ENCODE results near the gene TMEM31. TPM values are rescaled to one million over a fixed set of nuclear protein-coding genes. Genes with fewer than 3 reads are reported as not detected.

TMEM31 gene
- total and polyA plus RNA-seq, 10 of the 15 experiments (the other 5 are each of a cell fraction or from before 2014, with no cell fraction given) = 0.18 TPM; not detected in 9

GRCh38 chrX:103747163-103747562 lies 36.5 kb downstream of the TMEM31 start:
- no peaks in the 10 kb centered on the region for H3K27me3 ChIP-seq (replicated peaks in 1 of 2; ENCODE audit: control insufficient read depth in 2 of 2, insufficient read depth in 2 of 2, low read length in 1 of 2)
- H3K27ac ChIP-seq (ENCODE audit: control insufficient read depth, insufficient read depth) = no peak overlapping the region
- POLR2A ChIA-PET = no interaction called here
- no peaks in the 10 kb centered on the region for H3K4me1 ChIP-seq (ENCODE audit: control insufficient read depth, insufficient read depth, low read length)
- TF ChIP-seq RELA (IDR thresholded peaks at IDR 0.05; ENCODE audit: borderline replicate concordance, partially characterized antibody) = no peak
- H3K79me2 ChIP-seq (ENCODE audit: control insufficient read depth, insufficient read depth, low read length) = no peaks in the 10 kb centered on the region
- RAD21 ChIA-PET (ENCODE audit: unreplicated experiment) = no interaction called here
- H3K36me3 ChIP-seq (ENCODE audit: control insufficient read depth in 2 of 2, insufficient read depth in 2 of 2, low read length in 1 of 2) = no peaks in the 10 kb centered on the region
- FAIRE-seq (no peak), ATAC-seq (no peak), DNase-seq (ENCODE audit: low read depth, low spot score) (no peak)
- no peaks in the 10 kb centered on the region for H4K20me1 ChIP-seq (ENCODE audit: control insufficient read depth, insufficient read depth)
- H3K4me3 ChIP-seq = no peak overlapping the region
- intact Hi-C loops (cut with micrococcal nuclease; ENCODE audit: unreplicated experiment) = no loop called here
- no peaks in the 10 kb centered on the region for H3K9me3 ChIP-seq (replicated peaks; ENCODE audit: control insufficient read depth, insufficient read depth, low read length)
- CTCF ChIA-PET = no interaction called here
- H2AFZ ChIP-seq (ENCODE audit: control insufficient read depth, low read depth, low read length) = no peak overlapping the region
- H3K9ac ChIP-seq (ENCODE audit: control insufficient read depth, insufficient read depth, low read length) = no peak overlapping the region
- BruUV-seq (replicated peaks) = no TSS peak
- SMC1A ChIA-PET (ENCODE audit: uncharacterized antibody, unreplicated experiment) = no interaction called here
- no peak overlapping the region for H3K4me2 ChIP-seq (ENCODE audit: control insufficient read depth, insufficient read depth)
- in situ Hi-C loops (cut with MboI) = no loop called here
- WGBS (ENCODE audit: insufficient coverage, insufficient replicate concordance, low lambda C conversion rate, missing lambda C conversion rate) = 6% methylated on average over 2 of the region's 2 CpGs

GRCh38 chrX:103754401-103754800 lies 43.7 kb downstream of the TMEM31 start:
- Histone ChIP-seq H3K9ac (ENCODE audit: control insufficient read depth, insufficient read depth, low read length) (no peak overlapping the region), H2AFZ (ENCODE audit: control insufficient read depth, low read depth, low read length) (no peak overlapping the region), H3K27me3 (replicated peaks in 1 of 2; ENCODE audit: control insufficient read depth in 2 of 2, insufficient read depth in 2 of 2, low read length in 1 of 2) (no peaks in the 10 kb centered on the region; a peak in 1 of 4 replicates), H3K9me3 (replicated peaks; ENCODE audit: control insufficient read depth, insufficient read depth, low read length) (no peaks in the 10 kb centered on the region), H3K4me1 (ENCODE audit: control insufficient read depth, insufficient read depth, low read length) (no peaks in the 10 kb centered on the region), H3K4me3 (no peak overlapping the region), H3K36me3 (ENCODE audit: control insufficient read depth in 2 of 2, insufficient read depth in 2 of 2, low read length in 1 of 2) (no peaks in the 10 kb centered on the region), H4K20me1 (ENCODE audit: control insufficient read depth, insufficient read depth) (no peaks in the 10 kb centered on the region), H3K4me2 (ENCODE audit: control insufficient read depth, insufficient read depth) (no peak overlapping the region), H3K27ac (ENCODE audit: control insufficient read depth, insufficient read depth) (no peak overlapping the region), H3K79me2 (ENCODE audit: control insufficient read depth, insufficient read depth, low read length) (no peaks in the 10 kb centered on the region)
- SMC1A ChIA-PET (ENCODE audit: uncharacterized antibody, unreplicated experiment) = no interaction called here
- CTCF ChIA-PET = no interaction called here
- POLR2A ChIA-PET = no interaction called here
- no peak for ATAC-seq
- no TSS peak for BruUV-seq (replicated peaks)
- RAD21 ChIA-PET (ENCODE audit: unreplicated experiment) = no interaction called here
- DNase-seq (ENCODE audit: low read depth, low spot score) = no peak
- no peak for TF ChIP-seq ZZZ3 (IDR thresholded peaks at IDR 0.05; ENCODE audit: control insufficient read depth, insufficient read length, low read depth)
- no peak for TF ChIP-seq CBX3 (IDR thresholded peaks at IDR 0.05; ENCODE audit: borderline replicate concordance, low read depth)
- TF ChIP-seq ASH2L (IDR thresholded peaks at IDR 0.05; ENCODE audit: borderline replicate concordance, low read depth) = no peak
- TF ChIP-seq POU2F2 (IDR thresholded peaks at IDR 0.05; ENCODE audit: borderline replicate concordance, low read depth, low read length) = no peak
- TF ChIP-seq IRF4 (IDR thresholded peaks at IDR 0.05; ENCODE audit: low read depth, low read length) = no peak
- no peak for TF ChIP-seq SIN3A (IDR thresholded peaks at IDR 0.05; ENCODE audit: low read depth, low read length)
- no peak for TF ChIP-seq SIX5 (IDR thresholded peaks at IDR 0.05; ENCODE audit: low read depth, low read length, severe bottlenecking)
- TF ChIP-seq IRF3 (IDR thresholded peaks at IDR 0.05) = no peak
- no peak for TF ChIP-seq MTA2 (IDR thresholded peaks at IDR 0.05; ENCODE audit: low read depth)
- TF ChIP-seq EED (IDR thresholded peaks at IDR 0.05; ENCODE audit: low read depth) = no peak
- no peak for TF ChIP-seq IKZF1 (conservative IDR thresholded peaks at IDR 0.05)
- TF ChIP-seq NR2C1 (IDR thresholded peaks at IDR 0.05) = no peak
- TF ChIP-seq POLR2A (IDR thresholded peaks at IDR 0.05; ENCODE audit: low read depth, low read length) = no peak
- TF ChIP-seq PBX3 (IDR thresholded peaks at IDR 0.05; ENCODE audit: insufficient replicate concordance, low read depth, low read length) = no peak
- in situ Hi-C loops (cut with MboI) (no loop called here), intact Hi-C loops (cut with micrococcal nuclease; ENCODE audit: unreplicated experiment) (no loop called here)
- no peak for FAIRE-seq
- WGBS (ENCODE audit: insufficient coverage, insufficient replicate concordance, low lambda C conversion rate, missing lambda C conversion rate) = 9% methylated on average over 4 of the region's 4 CpGs

Data from GM12878 (cell line).